IMR-90 (cell line): ENCODE data around the gene NUDT12. TPM values are rescaled to one million over a fixed set of nuclear protein-coding genes. Genes with fewer than 3 reads are reported as not detected.

Source experiments
- ATAC-seq: fragments of 200-7000 bp; cut with Tn5 transposase; 2 replicates; pipeline ENCODE4 v1.9.1; 2020; ENCODE audit warnings: low read depth, mild to moderate bottlenecking, moderate library complexity
- BruUV-seq: library from RNA; stranded (reverse); fragments of 400-500 nt; replicated peaks from 2 replicates; lab custom pipeline; 2021; lab: Mats Ljungman, UMichigan
- CTCF ChIA-PET: fragments of 300-600 bp; formaldehyde crosslinking; extraction: SDS; loops from one replicate; lab custom pipeline; 2021; ENCODE audit warnings: antibody characterized with exemption; lab: Yijun Ruan, JAX
- POLR2A ChIA-PET: fragments of 300-600 bp; sonication (Branson Sonifier 250); formaldehyde crosslinking; loops from one replicate; lab custom pipeline; 2022; ENCODE audit warnings: antibody characterized with exemption; ENCODE audit not compliant: unreplicated experiment; lab: Charles Lee
- DNase-seq: peaks from one replicate; pipeline ENCODE4 v3.0.0; 2013
- H2AFZ ChIP-seq: replicated peaks from 2 replicates; pipeline ENCODE3; 2013; ENCODE audit warnings: low read length, mild to moderate bottlenecking; ENCODE audit not compliant: poor library complexity
- H2AK5ac ChIP-seq: 2 replicates; pipeline ENCODE4 v1.6.1; 2013; ENCODE audit warnings: low read depth, low read length, inconsistent platforms
- H2AK9ac ChIP-seq: replicated peaks from 2 replicates; pipeline ENCODE3; 2013; ENCODE audit warnings: mild to moderate bottlenecking, low read depth, low read length, moderate library complexity; ENCODE audit not compliant: poor library complexity
- H2BK120ac ChIP-seq: 2 replicates; pipeline ENCODE4 v1.6.1; 2013; ENCODE audit warnings: low read depth, low read length, inconsistent platforms
- H2BK15ac ChIP-seq: 3 replicates; pipeline ENCODE4 v1.6.1; 2013; ENCODE audit warnings: low read depth, low read length, inconsistent platforms
- H2BK20ac ChIP-seq: 2 replicates; pipeline ENCODE4 v1.6.1; 2013; ENCODE audit warnings: low read depth, mild to moderate bottlenecking, inconsistent platforms, low read length, moderate library complexity
- H2BK5ac ChIP-seq: 2 replicates; pipeline ENCODE4 v1.6.1; 2013; ENCODE audit warnings: mild to moderate bottlenecking, low read depth, low read length, inconsistent platforms; ENCODE audit not compliant: poor library complexity, severe bottlenecking
- H3K14ac ChIP-seq: replicated peaks from 2 replicates; pipeline ENCODE4 v1.6.1; 2013; ENCODE audit warnings: low read depth, low read length, inconsistent platforms
- H3K18ac ChIP-seq: 2 replicates; pipeline ENCODE4 v1.6.1; 2013; ENCODE audit warnings: low read depth, low read length, control low read depth
- H3K23ac ChIP-seq: 2 replicates; pipeline ENCODE4 v1.6.1; 2013; ENCODE audit warnings: low read depth, low read length, inconsistent platforms
- H3K27ac ChIP-seq: 2 replicates; pipeline ENCODE4 v1.5.1; 2013; ENCODE audit warnings: mild to moderate bottlenecking, control low read depth, low read length; ENCODE audit not compliant: insufficient read depth
- H3K27me3 ChIP-seq: 2 replicates; pipeline ENCODE4 v1.6.1; 2013; ENCODE audit warnings: low read length; ENCODE audit not compliant: control insufficient read depth, insufficient read depth
- H3K36me3 ChIP-seq: 2 replicates; pipeline ENCODE4 v1.6.1; 2013; ENCODE audit warnings: low read length, mixed read lengths; ENCODE audit not compliant: control insufficient read depth, insufficient read depth
- H3K4ac ChIP-seq: 2 replicates; pipeline ENCODE4 v1.6.1; 2013; ENCODE audit warnings: low read depth, low read length, inconsistent platforms
- H3K4me1 ChIP-seq: 2 replicates; pipeline ENCODE4 v1.6.1; 2013; ENCODE audit warnings: low read length, mixed read lengths; ENCODE audit not compliant: control insufficient read depth, insufficient read depth
- H3K4me2 ChIP-seq: 2 replicates; pipeline ENCODE4 v1.6.1; 2013; ENCODE audit warnings: low read depth, mild to moderate bottlenecking, control low read depth, low read length, moderate library complexity
- H3K4me3 ChIP-seq: 2 replicates; pipeline ENCODE4 v1.5.1; 2013; ENCODE audit warnings: low read depth, mild to moderate bottlenecking, control low read depth, low read length, moderate library complexity; ENCODE audit not compliant: insufficient read depth
- H3K56ac ChIP-seq: 2 replicates; pipeline ENCODE4 v1.6.1; 2013; ENCODE audit warnings: low read length, inconsistent platforms; ENCODE audit not compliant: insufficient read depth; ENCODE audit errors: extremely low read depth
- H3K79me1 ChIP-seq, 2 experiments: 2 replicates each; pipeline ENCODE4 v1.6.1; 2013; ENCODE audit warnings: low read length in 2 of 2, inconsistent platforms in 1 of 2, low read depth in 1 of 2
- H3K9ac ChIP-seq: 2 replicates; pipeline ENCODE4 v1.6.1; 2013; ENCODE audit warnings: low read depth, low read length, control low read depth
- H3K9me1 ChIP-seq: 2 replicates; pipeline ENCODE4 v1.6.1; 2013; ENCODE audit warnings: low read length, inconsistent platforms; ENCODE audit not compliant: insufficient read depth
- H3K9me3 ChIP-seq: 2 replicates; pipeline ENCODE4 v1.6.1; 2013; ENCODE audit warnings: low read length; ENCODE audit not compliant: control insufficient read depth, insufficient read depth
- H4K20me1 ChIP-seq: 2 replicates; pipeline ENCODE4 v1.6.1; 2013; ENCODE audit warnings: low read length, inconsistent platforms; ENCODE audit not compliant: insufficient read depth
- H4K5ac ChIP-seq: 2 replicates; pipeline ENCODE4 v1.6.1; 2013; ENCODE audit warnings: mild to moderate bottlenecking, low read depth, low read length, control low read depth
- H4K8ac ChIP-seq, 2 experiments: 2 replicates each; pipeline ENCODE4 v1.6.1; 2013; ENCODE audit warnings: low read depth in 2 of 2, low read length in 2 of 2, control low read depth in 1 of 2, inconsistent platforms in 1 of 2
- H4K91ac ChIP-seq: 2 replicates; pipeline ENCODE4 v1.6.1; 2013; ENCODE audit warnings: low read depth, low read length, inconsistent platforms; ENCODE audit not compliant: insufficient read depth
- CEBPB ChIP-seq: IDR thresholded peaks from 2 replicates; pipeline ENCODE4 v1.6.1; 2012; ENCODE audit warnings: low read depth, low read length, improper control_type of control experiment
- CHD1 ChIP-seq: IDR thresholded peaks from 2 replicates; pipeline ENCODE4 v1.6.1; 2012; ENCODE audit warnings: low read depth, low read length, improper control_type of control experiment
- FOS ChIP-seq: fragments of 150-350 bp; IDR thresholded peaks from 2 replicates; pipeline ENCODE4 v1.6.1; 2016; ENCODE audit warnings: low read depth, low read length
- MAFK ChIP-seq: IDR thresholded peaks from 2 replicates; pipeline ENCODE4 v1.6.1; 2012; ENCODE audit warnings: low read depth, low read length, improper control_type of control experiment
- NFE2L2 ChIP-seq: fragments of 150-350 bp; IDR thresholded peaks from 2 replicates; pipeline ENCODE4 v1.6.1; 2016; ENCODE audit warnings: low read depth, mild to moderate bottlenecking, low read length
- POLR2A ChIP-seq: IDR thresholded peaks from 2 replicates; pipeline ENCODE4 v1.6.1; 2012; ENCODE audit warnings: mild to moderate bottlenecking, low read depth, low read length
- RCOR1 ChIP-seq: IDR thresholded peaks from 2 replicates; pipeline ENCODE4 v1.6.1; 2012; ENCODE audit warnings: mild to moderate bottlenecking, low read length, improper control_type of control experiment; ENCODE audit not compliant: insufficient replicate concordance
- RFX5 ChIP-seq: IDR thresholded peaks from 2 replicates; pipeline ENCODE4 v1.8.0; 2012; ENCODE audit warnings: low read depth, mild to moderate bottlenecking, low read length, moderate library complexity
- SMC3 ChIP-seq: fragments of 150-350 bp; IDR thresholded peaks from 2 replicates; pipeline ENCODE4 v1.6.1; 2016; ENCODE audit warnings: low read depth, mild to moderate bottlenecking, antibody characterized with exemption, low read length, moderate library complexity
- dilution Hi-C: fragments of 300-500 bp; cut with HindIII; formaldehyde crosslinking; loops from one replicate; pipeline ENCODE4 v1.14.3; 2018; ENCODE audit warnings: low sequenced_read_pairs; ENCODE audit not compliant: unreplicated experiment
- in situ Hi-C: fragments of 300-500 bp; cut with MboI; formaldehyde crosslinking; loops from 3 replicates; pipeline ENCODE4 v1.14.3; 2019; ENCODE audit warnings: low sequenced_read_pairs, inconsistent platforms, mixed read lengths
- intact Hi-C: fragments of 100-400 bp; cut with micrococcal nuclease; formaldehyde crosslinking; loops from 2 replicates; pipeline ENCODE4 v1.10.0; 2022
- polyA plus RNA-seq, 3 experiments: library from polyadenylated mRNA; depleted of rRNA; stranded (reverse); fragments of >200 nt; gene quantifications; 2 replicates each; pipeline ENCODE4 v1.2.3, GENCODE V29; 2012; ENCODE audit warnings: low replicate concordance in 1 of 3
- total RNA-seq: library from RNA; depleted of rRNA; stranded (reverse); fragments of >200 nt; gene quantifications from 2 replicates; pipeline ENCODE4 v1.2.3, GENCODE V29; 2012
- TF ChIP-seq, protein P1 (sequence below): fragments of 150-350 bp; IDR thresholded peaks from 2 replicates; pipeline ENCODE4 v1.6.1; 2016; ENCODE audit warnings: low read depth, mild to moderate bottlenecking, low read length, moderate library complexity, borderline replicate concordance

Gene NUDT12
- total and polyA plus RNA-seq, 2 of the 4 experiments (the other 2 are of a cell fraction) = 3.7 to 5.9 TPM

DNA sequence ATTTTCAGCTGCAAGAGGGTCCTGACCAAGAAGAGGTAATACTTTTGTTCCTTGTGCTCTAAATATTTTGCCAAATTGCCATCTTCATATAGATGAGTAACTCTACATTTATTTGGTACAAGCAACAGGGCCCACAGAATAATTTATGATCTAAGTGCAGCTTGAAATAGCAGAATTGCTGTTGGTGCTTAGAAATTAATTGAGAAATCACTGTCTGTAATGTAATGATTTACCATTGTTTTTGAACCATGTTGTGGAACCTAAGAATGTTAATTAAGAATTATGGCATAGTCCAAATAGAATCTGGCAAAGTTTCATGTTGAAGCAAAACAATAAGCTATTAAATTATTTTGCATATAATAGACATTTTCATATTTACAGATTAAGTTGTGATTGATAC, 44.8 kb upstream of the NUDT12 start:
- H2AFZ ChIP-seq = no peak overlapping the region
- no peak for TF ChIP-seq SMC3
- no peak for TF ChIP-seq CEBPB
- no peak for TF ChIP-seq CHD1
- TF ChIP-seq FOS = no peak
- no peak for TF ChIP-seq RCOR1
- TF ChIP-seq, protein P1, sequence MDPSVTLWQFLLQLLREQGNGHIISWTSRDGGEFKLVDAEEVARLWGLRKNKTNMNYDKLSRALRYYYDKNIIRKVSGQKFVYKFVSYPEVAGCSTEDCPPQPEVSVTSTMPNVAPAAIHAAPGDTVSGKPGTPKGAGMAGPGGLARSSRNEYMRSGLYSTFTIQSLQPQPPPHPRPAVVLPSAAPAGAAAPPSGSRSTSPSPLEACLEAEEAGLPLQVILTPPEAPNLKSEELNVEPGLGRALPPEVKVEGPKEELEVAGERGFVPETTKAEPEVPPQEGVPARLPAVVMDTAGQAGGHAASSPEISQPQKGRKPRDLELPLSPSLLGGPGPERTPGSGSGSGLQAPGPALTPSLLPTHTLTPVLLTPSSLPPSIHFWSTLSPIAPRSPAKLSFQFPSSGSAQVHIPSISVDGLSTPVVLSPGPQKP = no peak
- no peak for TF ChIP-seq POLR2A
- no peak for TF ChIP-seq RFX5
- no peak for TF ChIP-seq MAFK
- TF ChIP-seq NFE2L2 = no peak
- ChIA-PET POLR2A (no interaction called here), CTCF (interaction anchor here (0.7 kb wide), 1 partner anchor 25 kb away, joined by 3 read pairs; no protein-coding TSS in a partner anchor)
- no peak overlapping the region for H3K27ac ChIP-seq
- H3K23ac ChIP-seq = no peak overlapping the region
- H3K4ac ChIP-seq = no peak overlapping the region
- no peak overlapping the region for H3K18ac ChIP-seq
- no peak for ATAC-seq
- H2AK9ac ChIP-seq = no peak overlapping the region
- no peaks in the 10 kb centered on the region for H3K36me3 ChIP-seq
- no peaks in the 10 kb centered on the region for H3K9me3 ChIP-seq
- H3K4me2 ChIP-seq = no peak overlapping the region
- H2AK5ac ChIP-seq = no peak overlapping the region
- H3K4me1 ChIP-seq = no peaks in the 10 kb centered on the region
- H3K4me3 ChIP-seq = no peak overlapping the region
- no peak for DNase-seq
- H2BK20ac ChIP-seq = no peak overlapping the region
- intact Hi-C loops = no loop called here
- in situ Hi-C loops = no loop called here
- no peak overlapping the region for H4K91ac ChIP-seq
- no peak overlapping the region for H4K5ac ChIP-seq
- no peak overlapping the region for H2BK120ac ChIP-seq
- H3K56ac ChIP-seq = no peak overlapping the region
- no peak overlapping the region for H3K14ac ChIP-seq
- H3K79me1 ChIP-seq = no peaks in the 10 kb centered on the region
- no peak overlapping the region for H3K9ac ChIP-seq
- H4K20me1 ChIP-seq = no peaks in the 10 kb centered on the region
- no peaks in the 10 kb centered on the region for H3K9me1 ChIP-seq
- H2BK15ac ChIP-seq = no peak overlapping the region
- dilution Hi-C loops = no loop called here
- H2BK5ac ChIP-seq = no peak overlapping the region
- no peaks in the 10 kb centered on the region for H3K27me3 ChIP-seq
- no TSS peak for BruUV-seq
- no peak overlapping the region for H4K8ac ChIP-seq
